ENCODE results near the gene TMEM125. TPM values are rescaled to one million over a fixed set of nuclear protein-coding genes. Genes with fewer than 3 reads are reported as not detected.

TMEM125 gene
- total RNA-seq, 2 donors from 2014 or later, result not detected

DNA sequence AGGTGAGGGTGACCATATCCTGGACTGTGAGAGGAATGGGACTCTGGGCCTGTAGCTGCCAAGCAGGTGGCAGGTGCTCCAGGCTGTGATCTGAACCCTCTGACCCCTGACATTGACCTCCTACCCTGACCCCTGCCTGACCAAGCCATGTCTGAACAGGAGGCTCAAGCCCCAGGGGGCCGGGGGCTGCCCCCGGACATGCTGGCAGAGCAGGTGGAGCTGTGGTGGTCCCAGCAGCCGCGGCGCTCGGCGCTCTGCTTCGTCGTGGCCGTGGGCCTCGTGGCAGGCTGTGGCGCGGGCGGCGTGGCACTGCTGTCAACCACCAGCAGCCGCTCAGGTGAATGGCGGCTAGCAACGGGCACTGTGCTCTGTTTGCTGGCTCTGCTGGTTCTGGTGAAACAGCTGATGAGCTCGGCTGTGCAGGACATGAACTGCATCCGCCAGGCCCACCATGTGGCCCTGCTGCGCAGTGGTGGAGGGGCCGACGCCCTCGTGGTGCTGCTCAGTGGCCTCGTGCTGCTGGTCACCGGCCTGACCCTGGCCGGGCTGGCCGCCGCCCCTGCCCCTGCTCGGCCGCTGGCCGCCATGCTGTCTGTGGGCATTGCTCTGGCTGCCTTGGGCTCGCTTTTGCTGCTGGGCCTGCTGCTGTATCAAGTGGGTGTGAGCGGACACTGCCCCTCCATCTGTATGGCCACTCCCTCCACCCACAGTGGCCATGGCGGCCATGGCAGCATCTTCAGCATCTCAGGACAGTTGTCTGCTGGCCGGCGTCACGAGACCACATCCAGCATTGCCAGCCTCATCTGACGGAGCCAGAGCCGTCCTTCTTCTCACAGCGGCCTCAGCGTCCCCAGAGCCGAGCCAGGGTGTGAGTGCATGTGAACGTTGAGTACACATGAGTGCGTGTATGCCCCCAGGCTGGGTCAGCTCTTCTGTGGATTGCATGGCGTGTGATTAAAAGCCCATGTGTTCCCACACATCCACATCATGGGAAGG is 3.1 kb downstream of the TMEM125 start:
- H3K4me1 Mint-ChIP-seq (ENCODE audit: low read depth), result peaks cover 33% of the 10 kb centered on the region
- H3K27me3 Mint-ChIP-seq (ENCODE audit: low read depth), result peaks cover 19% of the 10 kb centered on the region

DNA sequence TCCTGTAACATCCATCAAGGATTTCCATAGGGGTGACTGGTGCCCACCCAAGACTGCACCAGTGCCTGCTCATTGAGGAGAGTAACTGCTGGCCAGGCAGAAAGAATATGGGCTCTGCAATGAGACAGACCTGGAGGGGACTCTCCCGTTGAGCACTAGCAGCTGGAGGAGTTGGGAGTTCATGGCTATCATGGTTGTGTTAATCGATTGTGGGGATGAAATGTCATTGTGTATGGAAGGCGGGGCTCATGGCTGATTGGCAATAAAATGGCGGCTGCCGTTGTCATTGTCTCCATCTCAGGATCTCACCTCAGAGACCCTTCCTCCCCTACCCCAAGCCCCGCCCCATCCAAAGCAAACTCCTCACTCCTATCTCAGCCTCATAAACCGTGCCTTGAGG is 3.9 kb downstream of the TMEM125 start:
- Mint-ChIP-seq H3K27ac (no peak overlapping the region), H3K27me3 (ENCODE audit: low read depth) (peaks cover 19% of the 10 kb centered on the region), H3K9me3 (peaks cover 6 to 7% of the 10 kb centered on the region in 2 donors), H3K36me3 (ENCODE audit: insufficient read depth in 2 of 2) (peaks cover 5 to 10% of the 10 kb centered on the region in 2 donors), H3K4me1 (ENCODE audit: low read depth) (peaks cover 33% of the 10 kb centered on the region), H3K4me3 (no peak overlapping the region)
- ATAC-seq (replicated peaks in 1 of 2) (no peak), DNase-seq (no peak)

More for the DNA sequence above, 3.1 kb downstream of the TMEM125 start:
- no peak overlapping the region for H3K27ac Mint-ChIP-seq
- no peak overlapping the region for H3K4me3 Mint-ChIP-seq
- H3K36me3 Mint-ChIP-seq (ENCODE audit: insufficient read depth in 2 of 2), result peaks cover 5 to 10% of the 10 kb centered on the region in 2 donors
- ATAC-seq (replicated peaks in 1 of 2), result no peak
- H3K9me3 Mint-ChIP-seq, result peaks cover 6 to 7% of the 10 kb centered on the region in 2 donors
- no peak for DNase-seq

DNA sequence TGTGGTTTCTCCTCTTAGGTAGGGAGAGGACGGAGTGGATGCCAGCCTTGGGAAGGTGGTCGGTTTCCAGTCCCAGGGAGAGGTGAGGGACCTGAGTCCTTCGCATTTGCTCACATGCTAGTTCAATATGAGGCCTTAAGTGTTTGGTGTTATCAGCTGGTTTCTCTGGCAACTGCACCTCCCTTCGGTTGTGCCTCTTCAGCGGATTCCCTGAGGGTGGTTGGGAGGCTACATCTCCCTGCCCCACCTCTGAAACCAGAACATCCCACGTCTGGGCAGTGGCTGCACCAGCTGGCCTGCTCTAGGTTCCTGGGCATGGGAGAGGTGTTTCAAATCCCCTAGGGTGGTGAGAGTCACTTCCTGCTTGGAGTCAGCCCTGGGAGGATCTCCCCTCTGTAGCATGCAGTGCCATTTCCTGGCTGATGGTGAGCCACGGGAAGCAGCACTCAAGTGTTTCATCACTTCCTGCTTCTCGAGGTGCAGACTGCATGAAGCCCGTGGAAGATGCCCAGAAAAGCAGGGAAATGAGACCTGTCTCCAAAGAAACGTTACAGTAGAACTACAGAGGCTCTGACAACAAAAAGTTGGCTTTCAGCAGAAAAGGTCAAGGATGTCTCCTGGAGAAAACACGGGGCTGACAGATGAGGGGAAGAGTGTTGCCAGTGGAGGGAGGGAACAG is 4.5 kb downstream of the TMEM125 start:
- ATAC-seq (replicated peaks in 1 of 2), result peak; percentile 72 to 85
- peak overlapping the region; percentile 75 for H3K27ac Mint-ChIP-seq

DNA sequence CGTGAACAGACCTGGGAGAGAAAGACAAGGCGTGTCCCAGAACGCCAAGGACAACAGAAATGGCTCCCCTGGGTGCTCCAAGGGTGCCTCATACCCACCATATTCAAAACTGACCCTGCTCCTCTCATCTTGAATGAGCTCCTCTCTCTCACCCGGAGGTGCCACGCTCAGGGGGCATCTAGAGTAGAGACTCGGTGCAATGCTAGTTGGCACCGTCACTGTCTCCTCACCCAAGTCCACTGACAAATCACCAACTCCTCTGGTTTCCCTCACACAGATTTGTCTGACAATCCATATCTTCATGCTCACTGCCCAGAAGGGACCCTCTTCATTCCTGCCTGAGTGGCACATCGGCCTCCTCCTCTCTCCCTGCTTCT is 5.0 kb downstream of the TMEM125 start:
- H3K4me1 Mint-ChIP-seq (ENCODE audit: low read depth), result peaks cover 33% of the 10 kb centered on the region
- H3K4me3 Mint-ChIP-seq, result peak overlapping the region; percentile 61 to 72

More for the DNA sequence above, 4.5 kb downstream of the TMEM125 start:
- Mint-ChIP-seq H3K9me3 (peaks cover 6 to 7% of the 10 kb centered on the region in 2 donors), H3K36me3 (ENCODE audit: insufficient read depth in 2 of 2) (peaks cover 5 to 10% of the 10 kb centered on the region in 2 donors), H3K27me3 (ENCODE audit: low read depth) (peaks cover 18% of the 10 kb centered on the region), H3K4me1 (ENCODE audit: low read depth) (peaks cover 33% of the 10 kb centered on the region), H3K4me3 (peak overlapping the region; percentile 61 to 72)
- peak; percentile 30 to 49 for DNase-seq

DNA sequence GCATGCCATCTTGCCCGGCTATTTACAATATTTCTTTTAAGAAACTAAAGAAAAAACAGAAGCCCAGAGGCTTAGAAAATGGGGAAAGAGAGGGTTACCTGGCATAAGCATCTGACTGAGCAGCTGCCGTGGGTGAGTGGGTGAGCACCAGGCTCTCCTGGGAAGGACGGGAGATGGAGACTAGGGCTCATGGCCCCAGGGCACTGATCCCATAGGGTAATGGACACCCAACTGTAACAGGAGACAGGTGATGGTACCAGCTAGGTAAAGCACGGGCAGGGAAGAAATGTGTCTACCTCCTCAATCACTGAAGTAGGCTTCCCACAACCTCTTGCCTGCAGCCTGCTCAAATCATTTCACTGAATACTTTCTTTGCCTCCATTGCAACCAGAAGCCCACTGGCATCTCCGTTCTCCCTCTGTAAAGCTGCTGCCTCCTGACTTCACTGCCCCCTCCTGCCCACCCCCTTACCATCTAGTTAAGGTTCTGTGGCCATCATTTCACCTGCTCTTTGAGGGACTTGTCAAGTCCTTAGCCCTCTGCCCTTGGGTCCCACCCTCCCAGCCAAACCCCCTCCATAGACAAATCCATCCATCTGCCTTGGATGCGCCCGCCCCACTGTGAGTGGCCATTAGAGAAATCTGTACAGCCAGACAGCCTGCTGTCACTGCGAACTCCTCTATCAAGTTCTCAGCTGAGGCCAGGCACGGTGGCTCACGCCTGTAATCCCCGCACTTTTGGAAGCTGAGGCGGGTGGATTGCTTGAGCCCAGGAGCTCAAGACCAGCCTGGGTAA is 6.2 kb downstream of the TMEM125 start:
- Mint-ChIP-seq H3K4me3 (no peak overlapping the region), H3K27ac (no peak overlapping the region), H3K4me1 (ENCODE audit: low read depth) (peaks cover 21% of the 10 kb centered on the region), H3K27me3 (ENCODE audit: low read depth) (peaks cover 8% of the 10 kb centered on the region), H3K9me3 (peaks cover 6 to 7% of the 10 kb centered on the region in 2 donors), H3K36me3 (ENCODE audit: insufficient read depth in 2 of 2) (peaks cover 5 to 10% of the 10 kb centered on the region in 2 donors)
- no peak for DNase-seq
- ATAC-seq (replicated peaks in 1 of 2), result no peak

More for the DNA sequence above, 5.0 kb downstream of the TMEM125 start:
- no peak for DNase-seq
- Mint-ChIP-seq H3K27me3 (ENCODE audit: low read depth) (peaks cover 12% of the 10 kb centered on the region), H3K36me3 (ENCODE audit: insufficient read depth in 2 of 2) (peaks cover 5 to 10% of the 10 kb centered on the region in 2 donors), H3K27ac (peak overlapping the region; percentile 75), H3K9me3 (peaks cover 6 to 7% of the 10 kb centered on the region in 2 donors)
- no peak for ATAC-seq (replicated peaks in 1 of 2)

DNA sequence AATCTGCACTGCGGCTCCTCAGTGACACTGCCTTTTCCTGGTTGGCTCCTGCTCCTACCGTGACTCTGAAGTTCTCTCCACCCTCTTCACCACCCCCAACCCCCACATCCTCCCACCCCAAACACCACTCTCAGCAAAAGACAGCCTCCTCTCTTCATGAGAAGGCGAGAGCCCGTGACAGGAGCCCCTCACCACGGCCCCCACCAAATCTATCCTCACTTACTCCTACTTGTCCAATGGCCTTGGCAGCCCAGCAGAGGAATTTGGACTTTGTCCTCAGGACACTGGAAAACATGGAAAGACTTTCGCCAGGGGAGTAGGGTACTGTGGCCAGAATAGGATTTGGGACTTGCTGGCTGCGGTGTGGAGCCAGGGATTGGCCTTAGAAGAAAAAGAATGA is 6.9 kb downstream of the TMEM125 start:
- Mint-ChIP-seq H3K9me3 (peaks cover 6 to 7% of the 10 kb centered on the region in 2 donors), H3K27ac (no peak overlapping the region), H3K4me3 (no peak overlapping the region), H3K4me1 (ENCODE audit: low read depth) (peaks cover 15% of the 10 kb centered on the region), H3K27me3 (ENCODE audit: low read depth) (peaks cover 8% of the 10 kb centered on the region), H3K36me3 (ENCODE audit: insufficient read depth in 2 of 2) (peaks cover 5 to 10% of the 10 kb centered on the region in 2 donors)
- no peak for ATAC-seq (replicated peaks in 1 of 2)
- DNase-seq, result no peak

DNA sequence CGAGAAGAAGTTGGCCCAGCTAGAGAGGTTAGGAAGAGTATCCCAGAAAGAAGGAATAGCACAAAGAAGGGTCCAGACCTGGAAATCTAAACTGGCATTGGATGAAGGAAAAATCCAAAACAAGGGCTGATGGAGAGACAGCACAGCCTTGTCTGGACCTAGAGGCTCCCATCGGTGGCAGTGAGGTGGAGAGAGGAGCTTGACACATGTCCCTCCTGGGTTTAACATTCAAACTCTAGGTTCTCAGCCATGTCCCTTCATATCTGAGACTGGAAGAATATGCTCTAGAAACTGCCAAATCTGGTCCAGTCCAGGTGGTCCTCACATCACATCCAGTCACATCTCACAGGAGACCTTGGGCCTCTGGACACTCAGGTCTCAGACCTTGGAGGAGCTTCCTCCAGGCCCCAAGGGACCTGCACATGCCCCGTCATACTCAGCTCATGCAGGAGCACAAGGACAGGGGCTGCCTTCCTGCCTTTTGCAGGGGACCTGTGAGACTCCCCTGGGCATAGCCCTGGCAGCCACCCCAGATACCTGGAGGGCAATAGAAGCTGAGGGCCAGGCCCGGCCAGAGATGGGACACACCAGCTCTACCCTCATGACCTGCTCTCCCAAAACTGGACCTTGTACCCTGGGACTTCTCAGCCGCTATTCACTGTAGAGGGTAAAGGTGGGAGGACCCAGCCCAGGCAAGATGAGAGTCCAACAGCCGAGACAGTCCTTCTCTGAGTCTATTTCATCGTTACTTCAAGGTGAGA is 7.5 kb downstream of the TMEM125 start:
- H3K4me3 Mint-ChIP-seq, result no peak overlapping the region
- peaks cover 5 to 10% of the 10 kb centered on the region in 2 donors for H3K36me3 Mint-ChIP-seq (ENCODE audit: insufficient read depth in 2 of 2)
- ATAC-seq (replicated peaks in 1 of 2) (no peak), DNase-seq (no peak)
- peaks cover 8% of the 10 kb centered on the region for H3K27me3 Mint-ChIP-seq (ENCODE audit: low read depth)
- H3K27ac Mint-ChIP-seq, result no peak overlapping the region
- H3K9me3 Mint-ChIP-seq, result peaks cover 6 to 7% of the 10 kb centered on the region in 2 donors
- H3K4me1 Mint-ChIP-seq (ENCODE audit: low read depth), result peaks cover 12% of the 10 kb centered on the region

DNA sequence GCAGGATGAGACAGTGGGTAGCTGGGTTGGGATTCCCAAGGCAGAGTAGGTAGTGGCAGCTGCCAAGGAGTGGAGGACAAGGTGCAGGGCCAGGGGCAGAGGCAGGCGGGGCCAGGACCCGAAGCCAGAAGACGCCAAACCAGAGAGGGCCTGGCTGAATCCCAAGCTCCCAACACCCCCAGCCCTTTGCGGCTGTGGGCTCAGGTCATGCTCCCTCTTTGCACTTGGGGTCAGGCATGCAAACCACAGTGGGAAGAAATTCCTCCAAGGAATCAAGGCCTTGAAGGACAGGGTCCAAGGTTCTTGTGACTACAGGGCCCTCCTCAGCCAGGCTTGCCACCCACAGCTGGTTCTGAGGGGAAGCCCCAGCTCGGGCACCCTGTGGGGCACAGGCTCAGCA is 9.4 kb downstream of the TMEM125 start:
- ATAC-seq (replicated peaks in 1 of 2) (no peak), DNase-seq (no peak)
- H3K27me3 Mint-ChIP-seq (ENCODE audit: low read depth), result peaks cover 8% of the 10 kb centered on the region
- H3K4me3 Mint-ChIP-seq, result no peak overlapping the region
- peaks cover 5 to 9% of the 10 kb centered on the region in 2 donors for H3K36me3 Mint-ChIP-seq (ENCODE audit: insufficient read depth in 2 of 2)
- H3K27ac Mint-ChIP-seq, result no peak overlapping the region
- H3K4me1 Mint-ChIP-seq (ENCODE audit: low read depth), result peaks cover 11% of the 10 kb centered on the region
- peaks cover 6 to 7% of the 10 kb centered on the region in 2 donors for H3K9me3 Mint-ChIP-seq

DNA sequence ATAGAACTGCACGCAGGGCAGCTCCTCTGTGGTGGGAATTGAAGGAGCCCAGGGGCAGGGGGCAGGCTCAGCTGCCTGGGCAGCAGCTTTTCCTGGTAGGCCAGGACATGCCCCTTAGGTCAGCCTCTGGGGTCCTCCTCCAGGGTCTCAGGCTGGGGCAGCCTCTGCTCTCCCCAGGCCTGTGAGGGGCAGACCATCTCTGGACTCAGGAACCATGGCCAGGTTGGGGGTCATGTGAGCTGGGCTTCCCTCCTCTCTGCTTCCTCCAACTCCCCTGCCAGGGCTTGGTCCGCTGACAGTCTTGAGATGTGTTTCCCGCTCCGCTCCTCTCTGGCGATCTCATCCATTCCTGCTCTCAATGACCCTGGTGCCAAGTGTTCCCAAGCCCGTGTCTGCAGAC is 9.9 kb downstream of the TMEM125 start:
- no peak overlapping the region for H3K27ac Mint-ChIP-seq
- no peak for DNase-seq

DNA sequence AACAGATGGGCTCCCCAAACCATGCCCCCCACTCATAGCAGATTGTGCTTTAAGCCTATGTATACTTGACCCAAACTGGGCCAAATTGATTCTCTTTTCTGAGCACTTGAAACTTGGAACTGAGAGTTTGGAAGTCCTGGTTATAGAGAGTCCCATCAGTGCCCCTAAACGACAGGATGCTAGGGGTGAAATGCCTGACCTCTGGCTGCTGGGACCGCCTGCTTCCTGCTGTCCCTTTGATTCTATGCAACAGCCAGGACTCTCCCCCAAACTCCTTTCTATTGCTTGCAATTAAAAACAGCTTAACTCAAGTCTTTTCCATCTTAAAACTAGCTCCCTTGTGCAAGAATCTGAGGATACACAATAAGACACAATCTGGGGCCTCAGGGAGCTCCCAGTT is 10.9 kb downstream of the TMEM125 start:
- Mint-ChIP-seq H3K4me3 (no peak overlapping the region), H3K36me3 (ENCODE audit: insufficient read depth in 2 of 2) (no peaks in the 10 kb centered on the region), H3K27ac (no peak overlapping the region), H3K4me1 (ENCODE audit: low read depth) (no peaks in the 10 kb centered on the region), H3K27me3 (ENCODE audit: low read depth) (peaks cover 8% of the 10 kb centered on the region), H3K9me3 (no peaks in the 10 kb centered on the region)
- ATAC-seq (replicated peaks in 1 of 2) (no peak), DNase-seq (no peak)

More for the DNA sequence above, 9.9 kb downstream of the TMEM125 start:
- H3K4me3 Mint-ChIP-seq, result no peak overlapping the region
- H3K27me3 Mint-ChIP-seq (ENCODE audit: low read depth), result peaks cover 8% of the 10 kb centered on the region
- peaks cover 6% of the 10 kb centered on the region for H3K4me1 Mint-ChIP-seq (ENCODE audit: low read depth)
- H3K36me3 Mint-ChIP-seq (ENCODE audit: insufficient read depth in 2 of 2), result peaks cover 2 to 5% of the 10 kb centered on the region in 2 donors
- peaks cover 4% of the 10 kb centered on the region in 2 donors for H3K9me3 Mint-ChIP-seq
- no peak for ATAC-seq (replicated peaks in 1 of 2)

DNA sequence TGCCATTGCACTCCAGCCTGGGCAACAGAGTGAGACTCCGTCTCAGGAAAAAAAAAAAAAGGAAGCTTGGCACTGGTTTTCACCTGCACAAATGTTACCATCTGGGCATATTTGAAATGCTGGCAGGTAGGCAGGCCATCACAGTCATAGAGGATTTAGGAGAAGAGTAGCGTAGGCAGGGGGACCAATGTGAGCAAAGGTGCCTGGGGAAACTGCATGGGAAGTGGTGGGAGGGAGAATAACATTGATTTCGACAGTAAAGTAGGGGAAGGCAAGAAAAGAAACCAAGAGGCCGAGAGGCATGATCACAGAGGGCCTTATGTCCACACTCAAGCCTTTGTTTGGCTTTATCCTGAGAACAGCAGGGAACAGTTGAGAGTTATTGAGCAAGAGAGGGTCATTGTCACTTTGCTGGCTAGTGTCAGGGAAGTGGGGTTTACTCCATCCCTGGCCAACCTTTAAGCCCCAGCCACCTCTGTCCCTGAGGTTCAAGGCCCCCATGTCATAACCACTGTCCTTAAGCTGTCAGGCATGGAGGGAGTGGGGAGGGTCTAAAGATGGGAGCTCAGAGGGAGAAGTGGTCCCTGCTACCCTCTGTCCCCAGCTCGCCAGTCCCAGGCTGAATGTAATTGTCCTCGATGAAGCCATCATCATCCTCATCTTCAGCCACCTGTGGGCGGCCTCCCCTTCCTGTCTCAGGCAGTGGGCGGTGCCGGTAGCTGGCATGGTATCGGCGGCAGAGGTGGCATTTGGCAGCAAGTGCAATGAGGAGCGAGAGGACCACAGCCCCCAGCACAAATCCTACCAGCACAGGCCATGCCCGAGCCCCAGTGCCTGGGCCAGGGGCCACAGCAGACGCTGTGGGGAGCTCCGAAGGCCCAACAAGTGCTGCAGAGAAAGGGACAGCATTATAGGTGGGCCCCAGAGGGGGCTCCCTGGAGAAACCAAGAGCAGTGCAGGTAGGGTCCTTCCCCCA is 12.7 kb downstream of the TMEM125 start:
- H3K4me3 Mint-ChIP-seq, result no peak overlapping the region
- no peaks in the 10 kb centered on the region for H3K9me3 Mint-ChIP-seq
- no peak for DNase-seq
- no peaks in the 10 kb centered on the region for H3K4me1 Mint-ChIP-seq (ENCODE audit: low read depth)
- no peaks in the 10 kb centered on the region for H3K27me3 Mint-ChIP-seq (ENCODE audit: low read depth)
- H3K36me3 Mint-ChIP-seq (ENCODE audit: insufficient read depth in 2 of 2), result no peaks in the 10 kb centered on the region
- no peak overlapping the region for H3K27ac Mint-ChIP-seq
- ATAC-seq (replicated peaks in 1 of 2), result no peak

Measured in activated T-cell treated with anti-CD3 and anti-CD28 coated beads, Interleukin-2, amount 50 U/mL, for 72 hours (primary cell).